ENCODE data around the gene LAMTOR3. TPM values are rescaled to one million over a fixed set of nuclear protein-coding genes. Genes with fewer than 3 reads are reported as not detected.
"Not testable (repeated sequence)": the region's sequence is repeated elsewhere in the genome, so short reads cannot be mapped to it uniquely, and the experiment has no call there.

Gene LAMTOR3
- total RNA-seq, 2 donors from 2014 or later: 14.2 to 16.6 TPM

GRCh38 chr4:99832321-99832720 is 61.9 kb downstream of the LAMTOR3 start:
- Histone ChIP-seq H3K4me1 (peaks cover 20% of the 10 kb centered on the region), H3K27me3 (no peaks in the 10 kb centered on the region), H3K9me3 (no peaks in the 10 kb centered on the region), H3K4me3 (no peak overlapping the region), H3K27ac (peak overlapping the region in 2 of 4 donors; percentile 7 to 16), H3K36me3 (replicated peaks in 1 of 2; ENCODE audit: insufficient read depth in 1 of 2, low read depth in 2 of 2) (no peaks in the 10 kb centered on the region)
- intact Hi-C loops (cut with DNase I): no loop called here
- no peak for ATAC-seq
- no peak for TF ChIP-seq CTCF (IDR thresholded peaks at IDR 0.05)
- peak in 1 of 4 donors; percentile 34 for DNase-seq

GRCh38 chr4:99830051-99830450 is 64.2 kb downstream of the LAMTOR3 start:
- H3K27me3 ChIP-seq; H3K36me3 ChIP-seq (replicated peaks in 1 of 2; ENCODE audit: insufficient read depth in 1 of 2, low read depth in 2 of 2); ATAC-seq; H3K9me3 ChIP-seq; DNase-seq; H3K4me3 ChIP-seq; H3K27ac ChIP-seq; intact Hi-C loops (cut with DNase I): not testable (repeated sequence)
- WGBS, 2 donors: 88 to 96% methylated on average over 5 of the region's 5 CpGs
- peaks cover 20% of the 10 kb centered on the region for H3K4me1 ChIP-seq

GRCh38 chr4:99828477-99828876 is 65.8 kb downstream of the LAMTOR3 start:
- H3K4me1 ChIP-seq: peaks cover 15% of the 10 kb centered on the region
- WGBS, 2 donors: 46 to 52% methylated on average over 1 of the region's 1 CpG
- H3K27ac ChIP-seq: no peak overlapping the region
- no peak for TF ChIP-seq POLR2A (IDR thresholded peaks at IDR 0.05)
- TF ChIP-seq CTCF (IDR thresholded peaks at IDR 0.05): no peak
- no peak overlapping the region for H3K4me3 ChIP-seq
- intact Hi-C loops (cut with DNase I): no loop called here
- no peaks in the 10 kb centered on the region for H3K36me3 ChIP-seq (replicated peaks in 1 of 2; ENCODE audit: insufficient read depth in 1 of 2, low read depth in 2 of 2)
- DNase-seq (no peak), ATAC-seq (no peak)
- H3K27me3 ChIP-seq: no peaks in the 10 kb centered on the region
- H3K9me3 ChIP-seq: no peaks in the 10 kb centered on the region

Other genes starting within 250 kb of the LAMTOR3 start
- gene C4orf54, start 236.6 kb downstream of the LAMTOR3 start, total RNA-seq: under 1 TPM in 1 of 2 donors, not detected in 1; under 0.01 TPM
- gene DAPP1, start 77.6 kb downstream of the LAMTOR3 start, total RNA-seq: 1 to 10 TPM; 1.3 to 2.3 TPM
- gene DNAJB14, start 52.2 kb upstream of the LAMTOR3 start, total RNA-seq: 10 to 100 TPM; 20.8 to 30.7 TPM
- gene H2AZ1, start 55.8 kb upstream of the LAMTOR3 start, total RNA-seq: 10 to 100 TPM; 31.3 to 47.7 TPM

Data from body of pancreas (tissue), 4 donors.